K562 (cell line): ENCODE data around the gene HCFC1R1. TPM values are rescaled to one million over a fixed set of nuclear protein-coding genes. Genes with fewer than 3 reads are reported as not detected.
A peak's percentile ranks its signal among the peaks of the same experiment; 100 is the strongest.

ENCODE experiments used
- ARID3B ChIP-seq: fragments of 250-450 bp; sonication (Bioruptor Pico); IDR thresholded peaks from 2 replicates; pipeline ENCODE4 v1.4.0; 2020; ENCODE audit warnings: borderline replicate concordance
- CBX5 ChIP-seq: IDR thresholded peaks from 2 replicates; pipeline ENCODE4 v1.6.1; 2014; ENCODE audit warnings: low read depth, borderline replicate concordance
- CXXC5 ChIP-seq: fragments of 250-450 bp; sonication (Bioruptor Pico); IDR thresholded peaks from 2 replicates; pipeline ENCODE4 v1.8.0; 2022; ENCODE audit warnings: inconsistent platforms, mild to moderate bottlenecking, moderate library complexity
- FOXM1 ChIP-seq, 2 experiments: fragments of 450-650 bp in 1 of 2; sonication (generic) in 1 of 2; formaldehyde crosslinking in 1 of 2; IDR thresholded peaks; 2 replicates each; pipeline versions ENCODE4 v1.6.1 to v1.9.0; 2017 to 2022; ENCODE audit warnings: low read depth in 2 of 2, mild to moderate bottlenecking in 2 of 2, missing genetic modification reagents in 1 of 2, moderate library complexity in 1 of 2
- KLF16 ChIP-seq: IDR thresholded peaks from 2 replicates; pipeline ENCODE4 v1.6.1; 2016; ENCODE audit warnings: antibody characterized with exemption
- MAX ChIP-seq: sonication (generic); formaldehyde crosslinking; IDR thresholded peaks from 2 replicates; pipeline ENCODE4 v1.9.0; 2022; ENCODE audit warnings: mild to moderate bottlenecking, missing genetic modification reagents
- NCOA1 ChIP-seq: fragments of 450-650 bp; IDR thresholded peaks from 2 replicates; pipeline ENCODE4 v1.6.1; 2016; ENCODE audit warnings: low read depth
- PREB ChIP-seq: sonication (generic); formaldehyde crosslinking; IDR thresholded peaks from 2 replicates; pipeline ENCODE4 v1.8.1; 2023; ENCODE audit warnings: mild to moderate bottlenecking, missing genetic modification reagents
- RBM39 ChIP-seq: fragments of 200-400 bp; formaldehyde crosslinking; optimal IDR thresholded peaks from 2 replicates; pipeline ENCODE3; 2018; ENCODE audit warnings: low read depth, low read length
- SMARCA4 ChIP-seq: fragments of 450-650 bp; IDR thresholded peaks from 2 replicates; pipeline ENCODE4 v1.6.1; 2016
- TFAP4 ChIP-seq: sonication (generic); formaldehyde crosslinking; IDR thresholded peaks from 2 replicates; pipeline ENCODE4 v1.8.0; 2022; ENCODE audit warnings: missing genetic modification reagents, mild to moderate bottlenecking, moderate library complexity, borderline replicate concordance
- ZNF431 ChIP-seq: sonication (generic); formaldehyde crosslinking; IDR thresholded peaks from 2 replicates; pipeline ENCODE4 v1.8.0; 2022; ENCODE audit warnings: mild to moderate bottlenecking, missing genetic modification reagents
- ZNF444 ChIP-seq: fragments of 250-450 bp; sonication (Bioruptor Pico); IDR thresholded peaks from 2 replicates; pipeline ENCODE4 v1.4.0; 2020; ENCODE audit warnings: mild to moderate bottlenecking, moderate library complexity
- ZNF609 ChIP-seq: sonication (generic); formaldehyde crosslinking; IDR thresholded peaks from 2 replicates; pipeline ENCODE4 v1.8.1; 2023; ENCODE audit warnings: missing genetic modification reagents, mild to moderate bottlenecking, borderline replicate concordance
- polyA plus RNA-seq, 8 experiments: library from polyadenylated mRNA; depleted of rRNA in 4 of 8; stranded (reverse) in 5 of 8; unstranded in 3 of 8; fragments of >200 nt; fragmentation: Nextera tagmentation in 2 of 8; fragmentation: Illumina TruSeq in 1 of 8; extraction: Ambion mirVana in 2 of 8; extraction: Trizol in 1 of 8; gene quantifications; 2 replicates each; pipeline versions ENCODE4 v1.2.1 to v1.2.3, GENCODE V29; 2011 to 2014; ENCODE audit warnings: inconsistent platforms in 1 of 8, missing spikeins in 1 of 8
- total RNA-seq, 7 experiments: library from RNA; depleted of rRNA in 6 of 7; stranded (reverse); fragments of >200 nt in 6 of 7; fragmentation: Illumina TruSeq in 2 of 7; extraction: Trizol in 2 of 7; gene quantifications; 2 replicates each; pipeline versions ENCODE4 v1.2.1 to v1.2.3, GENCODE V29; 2011 to 2021; ENCODE audit warnings: low replicate concordance in 1 of 7
- TF ChIP-seq, protein P1 (sequence below): fragments of 250-450 bp; sonication (Bioruptor Pico); IDR thresholded peaks from 2 replicates; pipeline ENCODE4 v1.5.1; 2021; ENCODE audit warnings: mild to moderate bottlenecking

Gene HCFC1R1
- total and polyA plus RNA-seq, 9 of the 15 experiments (the other 6 are each of a cell fraction or from before 2014, with no cell fraction given): 2.2 to 29.0 (median 11.2) TPM

- TF ChIP-seq ZNF609 (CRISPR knock-in tag) (no peak), CXXC5 (CRISPR knock-in tag) (peak; percentile 53; the same call in 1 of the 2 replicates), CBX5 (0 out of 2 replicates have a peak, but pooled peaks have one; percentile 34), RBM39 (peak; percentile 4), ARID3B (no peak), KLF16 (peak; percentile 6; the same call in 1 of the 2 replicates), TFAP4 (CRISPR knock-in tag) (peak; percentile 62), FOXM1 (IDR thresholded peaks at IDR 0.05; ENCODE audit: low read depth) (peak; percentile 11; the same call in 1 of the 2 replicates), FOXM1 (CRISPR knock-in tag; IDR thresholded peaks at IDR 0.05; ENCODE audit: low read depth) (no peak), PREB (CRISPR knock-in tag) (no peak), ZNF444 (CRISPR knock-in tag) (peak; percentile 55; the same call in 1 of the 2 replicates), MAX (CRISPR knock-in tag) (peak; percentile 23; the same call in 1 of the 2 replicates), ZNF431 (CRISPR knock-in tag) (0 out of 2 replicates have a peak, but pooled peaks have one; percentile 24), NCOA1 (0 out of 2 replicates have a peak, but pooled peaks have one; percentile 11), SMARCA4 (peak; percentile 71; the same call in 1 of the 2 replicates)
- TF ChIP-seq, protein P1, sequence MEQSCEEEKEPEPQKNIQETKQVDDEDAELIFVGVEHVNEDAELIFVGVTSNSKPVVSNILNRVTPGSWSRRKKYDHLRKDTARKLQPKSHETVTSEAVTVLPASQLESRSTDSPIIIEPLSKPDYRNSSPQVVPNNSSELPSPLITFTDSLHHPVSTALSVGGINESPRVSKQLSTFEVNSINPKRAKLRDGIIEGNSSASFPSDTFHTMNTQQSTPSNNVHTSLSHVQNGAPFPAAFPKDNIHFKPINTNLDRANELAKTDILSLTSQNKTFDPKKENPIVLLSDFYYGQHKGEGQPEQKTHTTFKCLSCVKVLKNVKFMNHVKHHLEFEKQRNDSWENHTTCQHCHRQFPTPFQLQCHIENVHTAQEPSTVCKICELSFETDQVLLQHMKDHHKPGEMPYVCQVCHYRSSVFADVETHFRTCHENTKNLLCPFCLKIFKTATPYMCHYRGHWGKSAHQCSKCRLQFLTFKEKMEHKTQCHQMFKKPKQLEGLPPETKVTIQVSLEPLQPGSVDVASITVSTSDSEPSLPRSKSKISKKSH (CRISPR knock-in tag): no peak
These were observed 42.4 kb downstream of the HCFC1R1 start (continued) for GRCh38 chr16:2981177-2981898.
